Kidney (tissue), 14 donors: ENCODE results near the gene MYH8. TPM values are rescaled to one million over a fixed set of nuclear protein-coding genes. Genes with fewer than 3 reads are reported as not detected.

Experiments used
- DNase-seq, 5 donors: peaks; one replicate each; pipeline ENCODE4 v3.0.0-alpha.2; 2013 to 2020
- FAIRE-seq: peaks from 2 replicates; lab custom pipeline; 2012; peaks lifted over from hg19 to GRCh38; lab: Jason Lieb, UNC
- H3K27ac ChIP-seq, 2 donors: one replicate each; pipeline ENCODE4 v1.7.0; 2013; ENCODE audit warnings: low read depth in 2 of 2, low read length in 2 of 2, inconsistent platforms in 1 of 2
- H3K27me3 ChIP-seq: one replicate; pipeline ENCODE4 v1.7.1; 2013; ENCODE audit warnings: low read length, inconsistent platforms; ENCODE audit not compliant: control insufficient read depth, insufficient read depth
- H3K36me3 ChIP-seq, 3 donors: one replicate each; pipeline versions ENCODE4 v1.7.0 to v1.7.1; 2013; ENCODE audit warnings: low read length in 3 of 3, control low read depth in 1 of 3, inconsistent platforms in 1 of 3; ENCODE audit not compliant: insufficient read depth in 3 of 3, control insufficient read depth in 2 of 3
- H3K4me1 ChIP-seq, 3 donors: one replicate each; pipeline versions ENCODE4 v1.7.0 to v1.7.1; 2013; ENCODE audit warnings: low read length in 3 of 3, inconsistent platforms in 1 of 3, low read depth in 1 of 3; ENCODE audit not compliant: control insufficient read depth in 2 of 3, insufficient read depth in 2 of 3
- H3K4me3 ChIP-seq, 3 donors: one replicate each; pipeline versions ENCODE4 v1.7.0 to v1.8.1; 2013; ENCODE audit warnings: low read length in 3 of 3, control low read depth in 1 of 3, inconsistent platforms in 1 of 3
- H3K9ac ChIP-seq, 3 donors: one replicate each; pipeline versions ENCODE4 v1.7.0 to v1.7.1; 2013; ENCODE audit warnings: low read length in 3 of 3, control low read depth in 1 of 3, inconsistent platforms in 1 of 3
- H3K9me3 ChIP-seq, 3 donors: one replicate each; pipeline versions ENCODE4 v1.7.0 to v1.7.1; 2013; ENCODE audit warnings: low read length in 3 of 3, control low read depth in 1 of 3, inconsistent platforms in 1 of 3; ENCODE audit not compliant: control insufficient read depth in 2 of 3, insufficient read depth in 1 of 3
- intact Hi-C: fragments of 100-400 bp; cut with DNase I; formaldehyde crosslinking; loops from one replicate; pipeline ENCODE4 v1.11.1; 2022
- polyA plus RNA-seq: library from polyadenylated mRNA; stranded (reverse); fragments of 350-450 nt; fragmentation: Illumina TruSeq; extraction: RNeasy Lipid Tissue Mini Kit (QIAGEN cat#74804); gene quantifications from one replicate; pipeline ENCODE4 v1.2.3, GENCODE V29; 2014; ENCODE audit warnings: low read depth, low replicate concordance; ENCODE audit not compliant: insufficient read depth
- total RNA-seq: library from RNA; stranded (reverse); fragmentation: NEBNext Ultra II Directional; extraction: Animal tissue kit (Norgen Biotek cat#: 25700); gene quantifications from one replicate; pipeline ENCODE4 v1.2.1, GENCODE V29; 2021
- TF ChIP-seq, protein P1 (sequence below): IDR thresholded peaks from 3 replicates; pipeline ENCODE4 v1.5.1; 2012; ENCODE audit warnings: mild to moderate bottlenecking, moderate library complexity, borderline replicate concordance; ENCODE audit not compliant: insufficient read depth; ENCODE audit errors: extremely low read depth
- donor health status: control.
- donor health status: control.
- donor health status: control.
- donor health status: control.
- donor health status: control.
- donor health status: DM: yes; HTN: yes; CAD: no.
- donor health status: Normal renal cell carcinoma (clear cell type).

Gene MYH8
- total and polyA plus RNA-seq, 2 donors from 2014 or later: 0.28 to 0.30 TPM

GRCh38 chr17:10392880-10393279 is 28.9 kb downstream of the MYH8 start:
- no peak overlapping the region for H3K4me3 ChIP-seq
- FAIRE-seq: no peak
- H3K36me3 ChIP-seq: no peaks in the 10 kb centered on the region
- intact Hi-C loops: no loop called here
- DNase-seq: peak in 2 of 5 donors; percentile 41 to 50
- no peaks in the 10 kb centered on the region for H3K9me3 ChIP-seq
- no peak overlapping the region for H3K27ac ChIP-seq
- no peaks in the 10 kb centered on the region for H3K4me1 ChIP-seq
- H3K27me3 ChIP-seq: no peaks in the 10 kb centered on the region
- TF ChIP-seq, protein P1, sequence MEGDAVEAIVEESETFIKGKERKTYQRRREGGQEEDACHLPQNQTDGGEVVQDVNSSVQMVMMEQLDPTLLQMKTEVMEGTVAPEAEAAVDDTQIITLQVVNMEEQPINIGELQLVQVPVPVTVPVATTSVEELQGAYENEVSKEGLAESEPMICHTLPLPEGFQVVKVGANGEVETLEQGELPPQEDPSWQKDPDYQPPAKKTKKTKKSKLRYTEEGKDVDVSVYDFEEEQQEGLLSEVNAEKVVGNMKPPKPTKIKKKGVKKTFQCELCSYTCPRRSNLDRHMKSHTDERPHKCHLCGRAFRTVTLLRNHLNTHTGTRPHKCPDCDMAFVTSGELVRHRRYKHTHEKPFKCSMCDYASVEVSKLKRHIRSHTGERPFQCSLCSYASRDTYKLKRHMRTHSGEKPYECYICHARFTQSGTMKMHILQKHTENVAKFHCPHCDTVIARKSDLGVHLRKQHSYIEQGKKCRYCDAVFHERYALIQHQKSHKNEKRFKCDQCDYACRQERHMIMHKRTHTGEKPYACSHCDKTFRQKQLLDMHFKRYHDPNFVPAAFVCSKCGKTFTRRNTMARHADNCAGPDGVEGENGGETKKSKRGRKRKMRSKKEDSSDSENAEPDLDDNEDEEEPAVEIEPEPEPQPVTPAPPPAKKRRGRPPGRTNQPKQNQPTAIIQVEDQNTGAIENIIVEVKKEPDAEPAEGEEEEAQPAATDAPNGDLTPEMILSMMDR: no peak
- H3K9ac ChIP-seq: no peak overlapping the region

- no peak for FAIRE-seq
- H3K4me1 ChIP-seq: no peaks in the 10 kb centered on the region
- H3K4me3 ChIP-seq: no peak overlapping the region
- no peaks in the 10 kb centered on the region for H3K9me3 ChIP-seq
- intact Hi-C loops: no loop called here
- TF ChIP-seq, protein P1: no peak
- DNase-seq: no peak
- H3K27ac ChIP-seq: no peak overlapping the region
- H3K27me3 ChIP-seq: no peaks in the 10 kb centered on the region
- no peak overlapping the region for H3K9ac ChIP-seq
- no peaks in the 10 kb centered on the region for H3K36me3 ChIP-seq
These were observed 35.9 kb downstream of the MYH8 start for GRCh38 chr17:10385871-10386270.

DNA sequence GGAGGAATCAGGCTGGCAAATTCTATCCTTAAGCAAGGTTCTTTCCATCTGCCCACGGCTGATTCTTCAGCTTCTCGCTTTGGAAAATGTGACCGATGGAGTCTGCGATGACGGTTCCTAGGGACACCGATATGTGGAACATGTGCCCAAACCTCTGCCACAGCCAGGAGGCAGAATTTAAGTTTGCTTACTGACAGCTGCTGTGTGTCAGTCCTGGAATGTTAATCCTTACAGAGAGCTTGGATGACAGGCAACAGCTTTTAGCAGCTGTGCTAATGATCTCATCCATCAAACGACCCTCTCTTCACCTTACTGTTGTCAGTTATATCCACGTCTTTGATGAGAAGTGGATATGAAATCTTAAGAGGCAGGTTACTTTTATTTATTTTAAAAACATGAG is 37.6 kb downstream of the MYH8 start:
- Histone ChIP-seq H3K9me3 (no peaks in the 10 kb centered on the region), H3K9ac (no peak overlapping the region), H3K27ac (no peak overlapping the region), H3K36me3 (no peaks in the 10 kb centered on the region), H3K4me3 (no peak overlapping the region), H3K4me1 (no peaks in the 10 kb centered on the region), H3K27me3 (no peaks in the 10 kb centered on the region)
- TF ChIP-seq, protein P1: no peak
- intact Hi-C loops: no loop called here
- FAIRE-seq: no peak
- peak in 4 of 5 donors; percentile 65 to 90 (median 82) for DNase-seq

DNA sequence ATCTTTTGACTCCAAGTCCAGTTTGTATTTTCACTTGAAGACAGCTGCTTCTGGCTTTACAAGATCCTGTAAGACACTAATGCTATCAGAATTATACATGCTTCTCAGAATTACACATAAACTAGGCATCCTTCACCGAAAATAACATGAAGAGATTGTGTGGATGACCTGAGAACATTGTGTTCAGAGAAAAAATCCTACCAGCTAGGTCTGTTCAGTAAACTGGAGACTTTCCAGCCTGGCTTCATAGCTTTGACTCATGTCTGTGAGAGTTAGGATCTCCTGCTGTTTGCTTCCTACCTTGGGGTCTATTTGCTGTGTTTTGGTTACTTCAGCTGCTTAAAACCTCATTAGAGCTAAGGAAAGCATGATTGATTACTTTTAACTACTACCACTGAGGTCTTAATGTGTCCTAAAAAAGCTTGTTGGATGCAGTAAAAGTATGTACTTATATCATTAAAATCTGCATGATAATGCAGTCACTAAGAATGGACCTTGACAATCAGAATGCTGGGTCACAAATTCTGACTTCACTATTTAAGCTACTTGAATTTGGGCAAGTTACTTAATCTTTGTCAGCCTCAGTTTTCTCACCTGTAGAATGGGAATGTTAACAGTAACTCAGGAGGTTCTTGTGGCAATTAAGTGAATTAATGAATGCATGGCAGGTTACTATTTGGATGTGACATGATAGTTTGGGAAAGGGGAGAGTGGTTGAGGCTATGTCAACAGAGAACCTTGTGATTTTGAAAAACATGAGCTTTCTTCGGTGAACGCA is 40.9 kb downstream of the MYH8 start:
- intact Hi-C loops: no loop called here
- H3K27ac ChIP-seq: no peak overlapping the region
- FAIRE-seq: no peak

More for the DNA sequence above, 40.9 kb downstream of the MYH8 start:
- Histone ChIP-seq H3K9me3 (no peaks in the 10 kb centered on the region), H3K36me3 (no peaks in the 10 kb centered on the region), H3K4me3 (no peak overlapping the region), H3K4me1 (no peaks in the 10 kb centered on the region), H3K27me3 (no peaks in the 10 kb centered on the region), H3K9ac (no peak overlapping the region)
- DNase-seq: peak in 2 of 5 donors; percentile 45 to 50
- TF ChIP-seq, protein P1: no peak
